ENCODE data around the gene FKBP6. TPM values are rescaled to one million over a fixed set of nuclear protein-coding genes. Genes with fewer than 3 reads are reported as not detected.
"Not testable (repeated sequence)": the region's sequence is repeated elsewhere in the genome, so short reads cannot be mapped to it uniquely, and the experiment has no call there.

Gene FKBP6
- polyA plus RNA-seq, 1 donor (not counting 4 experiments of a cell fraction or from before 2014, with no cell fraction given): not detected

DNA sequence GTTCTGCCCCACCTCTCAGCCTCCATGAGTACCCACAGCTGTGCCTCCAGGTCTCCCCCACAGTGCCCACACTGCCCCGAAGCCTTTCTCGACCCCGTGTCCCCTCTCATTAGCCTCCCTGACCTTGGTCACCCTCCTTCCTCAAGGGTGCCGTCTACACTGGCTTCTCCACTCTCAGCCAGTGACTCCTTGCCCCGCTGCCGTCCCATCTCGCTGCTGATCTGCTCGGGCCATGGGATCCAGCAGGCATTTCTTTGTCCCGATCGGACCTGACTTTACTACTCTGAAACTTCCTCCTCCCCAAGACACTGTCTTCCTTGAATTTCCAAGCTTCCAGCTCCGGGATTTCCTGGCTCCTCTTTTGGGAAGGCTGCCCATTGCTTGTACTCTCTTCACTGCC lies 31.3 kb downstream of the FKBP6 start:
- DNase-seq (ENCODE audit: low read depth, low spot score): no peak
- FAIRE-seq: no peak
- Histone ChIP-seq H3K27ac (ENCODE audit: control insufficient read depth, insufficient read depth, low read length) (no peak overlapping the region), H4K20me1 (ENCODE audit: control insufficient read depth, extremely low read depth, insufficient read depth, low read length) (no peaks in the 10 kb centered on the region), H3K79me2 (ENCODE audit: control insufficient read depth, insufficient read depth, low read length) (no peaks in the 10 kb centered on the region), H3K4me2 (ENCODE audit: control insufficient read depth, extremely low read depth, insufficient read depth, low read depth, low read length) (no peak overlapping the region), H3K27me3 (ENCODE audit: control insufficient read depth, extremely low read depth, insufficient read depth, low read length) (peaks cover 35% of the 10 kb centered on the region), H2AFZ (ENCODE audit: control insufficient read depth, low read length) (no peak overlapping the region), H3K9ac (ENCODE audit: control insufficient read depth, extremely low read depth, insufficient read depth, low read length) (no peak overlapping the region), H3K9me1 (ENCODE audit: control insufficient read depth, extremely low read depth, insufficient read depth, low read length) (no peaks in the 10 kb centered on the region), H3K36me3 (ENCODE audit: control insufficient read depth in 2 of 2, extremely low read depth in 1 of 2, insufficient read depth in 2 of 2, low read length in 2 of 2) (no peaks in the 10 kb centered on the region), H3K9me3 (ENCODE audit: control insufficient read depth, low read depth, low read length) (no peaks in the 10 kb centered on the region), H3K4me1 (ENCODE audit: control insufficient read depth, extremely low read depth, insufficient read depth, low read length) (no peaks in the 10 kb centered on the region), H3K4me3 (ENCODE audit: control insufficient read depth in 2 of 3, extremely low read depth in 1 of 3, insufficient read depth in 2 of 3, low read depth in 1 of 3, low read length in 3 of 3) (no peak overlapping the region)
- dilution Hi-C loops (cut with MboI; ENCODE audit: extremely low pct_ligation_motif_present, low sequenced_read_pairs): no loop called here
- TF ChIP-seq EZH2 (IDR thresholded peaks at IDR 0.05; ENCODE audit: low read length): no peak
- TF ChIP-seq, protein P1, sequence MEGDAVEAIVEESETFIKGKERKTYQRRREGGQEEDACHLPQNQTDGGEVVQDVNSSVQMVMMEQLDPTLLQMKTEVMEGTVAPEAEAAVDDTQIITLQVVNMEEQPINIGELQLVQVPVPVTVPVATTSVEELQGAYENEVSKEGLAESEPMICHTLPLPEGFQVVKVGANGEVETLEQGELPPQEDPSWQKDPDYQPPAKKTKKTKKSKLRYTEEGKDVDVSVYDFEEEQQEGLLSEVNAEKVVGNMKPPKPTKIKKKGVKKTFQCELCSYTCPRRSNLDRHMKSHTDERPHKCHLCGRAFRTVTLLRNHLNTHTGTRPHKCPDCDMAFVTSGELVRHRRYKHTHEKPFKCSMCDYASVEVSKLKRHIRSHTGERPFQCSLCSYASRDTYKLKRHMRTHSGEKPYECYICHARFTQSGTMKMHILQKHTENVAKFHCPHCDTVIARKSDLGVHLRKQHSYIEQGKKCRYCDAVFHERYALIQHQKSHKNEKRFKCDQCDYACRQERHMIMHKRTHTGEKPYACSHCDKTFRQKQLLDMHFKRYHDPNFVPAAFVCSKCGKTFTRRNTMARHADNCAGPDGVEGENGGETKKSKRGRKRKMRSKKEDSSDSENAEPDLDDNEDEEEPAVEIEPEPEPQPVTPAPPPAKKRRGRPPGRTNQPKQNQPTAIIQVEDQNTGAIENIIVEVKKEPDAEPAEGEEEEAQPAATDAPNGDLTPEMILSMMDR (optimal IDR thresholded peaks at IDR 0.05 in 1 of 3, IDR thresholded peaks at IDR 0.05 in 1 of 3, conservative IDR thresholded peaks at IDR 0.05 in 1 of 3; ENCODE audit: extremely low read depth in 1 of 3, insufficient read depth in 2 of 3, low read length in 3 of 3): no peak

DNA sequence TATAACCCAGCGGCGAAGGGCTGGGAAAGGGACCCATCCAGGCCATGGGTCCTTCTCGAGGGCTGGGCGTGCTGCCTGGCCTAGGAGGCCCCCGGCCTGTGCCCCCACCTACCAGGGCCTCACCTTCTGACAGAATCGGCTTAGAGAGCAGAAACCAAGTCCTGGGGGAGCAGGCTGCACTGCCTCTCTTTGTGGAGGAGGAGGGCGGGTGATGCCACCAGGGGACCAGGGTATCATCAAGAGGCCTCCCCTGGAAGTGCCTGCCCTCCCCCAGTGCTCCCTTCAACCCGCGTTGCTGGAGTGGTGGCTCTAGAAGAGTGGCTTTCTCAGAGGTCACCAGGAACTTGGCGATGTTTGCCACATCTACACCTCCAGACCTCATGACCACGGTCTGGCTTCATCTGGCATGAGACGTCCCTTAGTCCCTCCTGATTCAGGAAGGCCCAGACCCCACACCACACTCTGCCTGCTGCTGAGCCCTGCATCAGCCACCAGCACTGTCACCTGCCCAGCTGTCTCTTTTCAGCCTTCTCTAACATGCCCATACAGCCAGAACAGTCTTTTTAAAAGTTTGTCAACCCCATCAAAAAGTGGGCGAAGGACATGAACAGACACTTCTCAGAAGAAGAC lies 31.9 kb downstream of the FKBP6 start:
- Histone ChIP-seq H2AFZ (ENCODE audit: control insufficient read depth, low read length) (no peak overlapping the region), H3K36me3 (ENCODE audit: control insufficient read depth in 2 of 2, extremely low read depth in 1 of 2, insufficient read depth in 2 of 2, low read length in 2 of 2) (no peaks in the 10 kb centered on the region), H3K4me2 (ENCODE audit: control insufficient read depth, extremely low read depth, insufficient read depth, low read depth, low read length) (no peak overlapping the region), H3K9me1 (ENCODE audit: control insufficient read depth, extremely low read depth, insufficient read depth, low read length) (no peaks in the 10 kb centered on the region), H4K20me1 (ENCODE audit: control insufficient read depth, extremely low read depth, insufficient read depth, low read length) (no peaks in the 10 kb centered on the region), H3K4me3 (ENCODE audit: control insufficient read depth in 2 of 3, extremely low read depth in 1 of 3, insufficient read depth in 2 of 3, low read depth in 1 of 3, low read length in 3 of 3) (no peak overlapping the region), H3K27ac (ENCODE audit: control insufficient read depth, insufficient read depth, low read length) (no peak overlapping the region), H3K9ac (ENCODE audit: control insufficient read depth, extremely low read depth, insufficient read depth, low read length) (no peak overlapping the region), H3K27me3 (ENCODE audit: control insufficient read depth, extremely low read depth, insufficient read depth, low read length) (peaks cover 39% of the 10 kb centered on the region), H3K9me3 (ENCODE audit: control insufficient read depth, low read depth, low read length) (no peaks in the 10 kb centered on the region), H3K79me2 (ENCODE audit: control insufficient read depth, insufficient read depth, low read length) (no peaks in the 10 kb centered on the region), H3K4me1 (ENCODE audit: control insufficient read depth, extremely low read depth, insufficient read depth, low read length) (no peaks in the 10 kb centered on the region)
- DNase-seq (ENCODE audit: low read depth, low spot score) (no peak), FAIRE-seq (no peak)
- TF ChIP-seq, protein P1 (optimal IDR thresholded peaks at IDR 0.05 in 1 of 3, IDR thresholded peaks at IDR 0.05 in 1 of 3, conservative IDR thresholded peaks at IDR 0.05 in 1 of 3; ENCODE audit: extremely low read depth in 1 of 3, insufficient read depth in 2 of 3, low read length in 3 of 3): no peak
- no peak for TF ChIP-seq EZH2 (IDR thresholded peaks at IDR 0.05; ENCODE audit: low read length)
- dilution Hi-C loops (cut with MboI; ENCODE audit: extremely low pct_ligation_motif_present, low sequenced_read_pairs): no loop called here

DNA sequence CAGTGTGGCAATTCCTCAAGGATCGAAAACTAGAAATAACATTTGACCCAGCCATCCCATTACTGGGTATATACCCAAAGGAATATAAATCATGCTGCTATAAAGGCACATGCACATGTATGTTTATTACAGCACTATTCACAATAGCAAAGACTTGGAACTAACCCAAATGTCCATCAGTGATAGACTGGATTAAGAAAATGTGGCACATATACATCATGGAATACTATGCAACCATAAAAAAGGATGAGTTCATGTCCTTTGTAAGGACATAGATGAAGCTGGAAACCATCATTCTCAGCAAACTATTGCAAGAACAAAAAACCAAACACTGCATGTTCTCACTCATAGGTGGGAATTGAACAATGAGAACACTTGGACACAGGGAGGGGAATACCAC lies 32.6 kb downstream of the FKBP6 start:
- H3K36me3 ChIP-seq (ENCODE audit: control insufficient read depth in 2 of 2, extremely low read depth in 1 of 2, insufficient read depth in 2 of 2, low read length in 2 of 2); H3K4me1 ChIP-seq (ENCODE audit: control insufficient read depth, extremely low read depth, insufficient read depth, low read length); H3K9me3 ChIP-seq (ENCODE audit: control insufficient read depth, low read depth, low read length); H4K20me1 ChIP-seq (ENCODE audit: control insufficient read depth, extremely low read depth, insufficient read depth, low read length); H3K9me1 ChIP-seq (ENCODE audit: control insufficient read depth, extremely low read depth, insufficient read depth, low read length); H3K4me3 ChIP-seq (ENCODE audit: control insufficient read depth in 2 of 3, extremely low read depth in 1 of 3, insufficient read depth in 2 of 3, low read depth in 1 of 3, low read length in 3 of 3); H3K9ac ChIP-seq (ENCODE audit: control insufficient read depth, extremely low read depth, insufficient read depth, low read length); FAIRE-seq; DNase-seq (ENCODE audit: low read depth, low spot score); H2AFZ ChIP-seq (ENCODE audit: control insufficient read depth, low read length); H3K79me2 ChIP-seq (ENCODE audit: control insufficient read depth, insufficient read depth, low read length); dilution Hi-C loops (cut with MboI; ENCODE audit: extremely low pct_ligation_motif_present, low sequenced_read_pairs); H3K27ac ChIP-seq (ENCODE audit: control insufficient read depth, insufficient read depth, low read length); H3K4me2 ChIP-seq (ENCODE audit: control insufficient read depth, extremely low read depth, insufficient read depth, low read depth, low read length): not testable (repeated sequence)
- H3K27me3 ChIP-seq (ENCODE audit: control insufficient read depth, extremely low read depth, insufficient read depth, low read length): peaks cover 39% of the 10 kb centered on the region

Measured in keratinocyte (primary cell).